ENCODE results near the gene CA6.
"Not testable (repeated sequence)": the region's sequence is repeated elsewhere in the genome, so short reads cannot be mapped to it uniquely, and the experiment has no call there.

The CA6 gene

DNA sequence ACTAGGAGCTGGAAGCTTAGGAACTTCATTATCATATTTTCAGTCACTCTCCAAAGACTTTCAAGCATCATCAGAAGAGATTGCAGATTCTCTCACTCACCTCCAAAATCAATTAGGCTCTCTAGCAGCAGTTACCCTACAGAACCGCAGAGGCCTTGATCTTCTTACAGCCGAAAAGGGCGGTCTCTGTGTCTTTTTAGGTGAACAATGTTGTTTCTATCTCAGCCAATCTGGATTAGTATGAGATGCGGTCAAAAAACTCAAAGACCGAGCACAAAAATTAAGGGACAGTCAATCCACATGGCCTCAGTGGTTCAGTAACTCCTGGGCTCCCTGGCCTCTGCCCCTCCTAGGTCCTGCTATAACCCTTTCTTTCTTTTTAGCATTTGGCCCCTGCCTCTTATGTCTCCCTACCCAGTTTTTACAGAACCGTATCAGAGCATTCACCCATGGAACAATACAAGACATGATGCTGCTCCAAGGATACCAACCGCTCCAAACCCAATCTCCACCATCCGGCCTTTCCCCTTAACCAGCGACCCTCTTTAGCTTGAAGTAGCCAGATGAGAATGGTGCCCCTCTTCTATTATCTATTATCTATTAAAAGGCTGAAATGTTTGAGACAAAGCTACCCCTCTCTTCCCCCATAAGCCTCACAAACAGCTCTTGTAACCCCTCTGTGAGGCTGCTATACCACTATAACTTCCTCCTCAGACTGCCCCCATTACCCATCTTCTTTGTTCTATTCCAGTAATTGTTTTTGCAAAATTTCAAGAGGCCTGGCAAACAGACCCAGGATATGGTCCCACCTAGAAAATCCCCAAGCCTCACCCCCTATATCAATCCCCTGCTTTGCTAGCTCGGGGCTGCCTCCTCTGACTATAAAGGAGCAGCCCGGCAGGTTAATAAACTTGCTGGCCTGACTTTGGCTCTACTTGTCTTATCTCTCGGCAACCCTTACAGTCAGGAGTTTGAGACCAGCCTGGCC lies 18.7 kb upstream of the CA6 start:
- DNase-seq (ENCODE audit: low spot score) = no peak

DNA sequence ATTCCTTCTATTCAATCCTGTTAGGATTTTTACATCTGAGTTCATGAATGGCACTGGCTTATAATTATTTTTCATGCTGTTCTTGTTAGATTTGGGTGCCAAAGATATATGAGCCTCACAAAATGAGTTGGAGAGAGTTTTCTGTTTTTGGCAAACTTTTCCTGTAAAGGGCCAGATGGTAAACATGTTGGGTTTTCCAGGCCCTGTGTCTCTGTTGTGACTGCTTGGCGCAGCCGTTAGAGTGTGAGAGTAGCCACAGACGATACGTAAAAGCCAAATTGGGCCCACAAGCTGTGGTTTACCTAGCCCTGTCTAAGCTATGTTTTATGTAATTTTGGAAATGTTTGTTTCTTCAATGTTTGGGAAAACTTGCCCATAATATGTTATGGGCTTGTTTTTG lies 15.6 kb upstream of the CA6 start:
- DNase-seq (ENCODE audit: low spot score) = no peak

DNA sequence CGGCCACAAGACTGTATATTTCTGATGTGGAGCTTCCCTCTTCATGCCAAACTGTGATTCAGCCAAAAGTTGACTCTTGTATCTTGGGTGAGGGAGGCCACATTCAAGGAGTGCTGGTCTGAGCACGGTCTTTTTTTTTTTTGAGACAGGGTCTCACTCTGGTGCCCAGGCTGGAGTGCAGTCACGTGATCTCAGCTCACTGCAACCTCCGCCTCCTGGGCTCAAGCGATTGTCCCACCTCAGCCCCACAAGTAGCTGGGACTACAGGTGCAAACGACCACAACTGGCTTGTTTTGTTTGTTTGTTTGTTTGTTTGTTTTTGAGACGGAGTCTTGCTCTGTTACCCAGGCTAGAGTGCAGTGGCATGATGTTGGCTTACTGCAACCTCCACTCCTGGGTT lies 8.6 kb upstream of the CA6 start:
- DNase-seq (ENCODE audit: low spot score) = not testable (repeated sequence)

DNA sequence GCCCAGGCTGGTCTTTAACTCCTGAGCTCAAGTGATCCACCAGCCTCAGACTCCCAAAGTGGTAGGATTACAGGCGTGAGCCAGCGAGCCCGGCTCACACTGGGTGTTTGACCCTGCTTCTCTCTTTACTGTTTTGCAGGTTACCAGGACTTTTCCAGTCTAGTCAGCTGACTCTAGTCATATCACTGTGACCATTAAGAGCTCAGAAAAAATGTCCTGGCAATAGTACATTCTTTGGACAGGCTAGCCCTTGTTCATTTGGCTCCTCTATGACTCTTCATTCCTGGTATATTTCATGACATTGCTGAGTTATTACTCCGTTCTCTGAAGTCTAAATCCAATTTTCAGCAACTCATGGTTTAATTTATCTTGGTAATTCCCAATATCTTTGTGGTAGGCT lies 8.0 kb upstream of the CA6 start:
- DNase-seq (ENCODE audit: low spot score) = no peak

DNA sequence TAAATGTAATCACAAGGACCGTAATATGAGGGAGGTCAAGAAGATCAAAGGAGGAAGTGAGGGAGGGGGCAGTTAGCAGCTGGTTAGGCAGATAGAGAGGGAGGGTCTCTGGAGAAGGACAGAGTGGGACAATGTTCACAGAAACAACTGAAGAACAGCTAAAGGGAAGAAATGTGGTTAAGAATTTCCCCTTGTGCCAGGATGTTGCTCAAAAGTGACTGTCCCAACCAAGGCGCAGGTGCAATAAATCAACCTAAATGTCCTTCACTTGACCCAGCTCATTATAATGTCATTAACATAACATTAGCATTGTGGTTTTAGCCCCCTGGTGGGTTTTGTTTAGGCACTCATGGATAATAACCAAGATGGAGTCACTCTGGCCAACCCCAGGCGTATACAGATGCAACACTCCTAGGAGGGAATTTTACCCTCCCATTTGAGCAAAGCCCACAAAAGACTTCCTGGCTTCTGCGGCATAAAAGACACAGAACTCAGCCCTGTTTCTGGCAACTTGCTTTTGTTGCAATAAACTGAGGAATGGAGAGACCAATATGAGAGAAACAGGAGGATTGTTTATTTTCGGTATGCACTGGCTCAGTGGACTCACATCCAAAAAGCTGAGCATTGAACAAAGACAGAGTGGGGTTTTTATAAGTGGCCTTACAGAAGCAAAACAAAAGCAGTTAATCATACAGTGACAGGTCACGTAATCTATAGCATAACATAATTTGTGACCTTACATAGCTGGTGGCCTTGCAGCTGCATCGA lies 7.3 kb upstream of the CA6 start:
- no peak for DNase-seq (ENCODE audit: low spot score)

DNA sequence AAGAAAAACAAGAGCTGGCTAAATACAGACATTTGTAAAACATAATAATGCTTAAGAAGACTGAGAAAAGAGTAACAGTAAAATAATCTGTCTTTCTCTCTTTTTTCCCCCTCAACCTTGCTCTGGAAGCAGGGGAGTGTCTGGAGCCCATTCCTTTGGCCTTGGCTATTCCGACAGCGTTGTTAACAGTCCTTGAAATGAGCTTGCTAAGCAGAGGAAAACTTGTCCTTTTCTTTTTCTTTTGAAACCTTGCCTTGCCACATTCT lies 6.7 kb upstream of the CA6 start:
- DNase-seq (ENCODE audit: low spot score) = no peak

DNA sequence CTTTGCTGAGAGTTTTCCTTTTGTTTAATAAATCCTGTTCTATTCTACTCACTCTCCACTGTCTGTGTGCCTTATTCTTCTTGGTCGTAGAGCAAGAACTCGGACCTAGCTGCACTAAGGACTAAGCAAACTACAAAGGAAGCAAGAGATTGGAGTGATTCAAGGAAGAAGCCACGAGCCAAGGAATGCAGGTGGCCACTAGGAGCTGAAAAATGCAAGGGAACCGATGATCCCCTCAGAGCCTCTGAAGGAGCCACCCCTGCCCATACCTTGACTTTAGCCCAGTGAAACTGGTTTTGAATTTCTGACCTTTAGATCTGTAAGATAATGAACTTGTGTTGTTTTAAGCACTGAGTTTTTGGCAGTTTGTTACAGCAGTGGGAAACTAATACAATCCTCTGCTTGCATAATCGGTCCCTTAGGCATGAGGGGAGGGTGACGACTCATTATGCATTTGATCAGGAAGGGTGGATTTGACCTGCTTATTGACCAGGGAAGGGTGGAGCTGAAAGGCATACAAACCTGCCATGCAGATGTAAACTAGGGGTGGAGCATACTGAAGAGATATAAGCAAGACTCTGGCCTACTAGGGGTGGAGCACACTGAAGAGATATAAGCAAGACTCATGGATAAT lies 6.2 kb upstream of the CA6 start:
- no peak for DNase-seq (ENCODE audit: low spot score)

DNA sequence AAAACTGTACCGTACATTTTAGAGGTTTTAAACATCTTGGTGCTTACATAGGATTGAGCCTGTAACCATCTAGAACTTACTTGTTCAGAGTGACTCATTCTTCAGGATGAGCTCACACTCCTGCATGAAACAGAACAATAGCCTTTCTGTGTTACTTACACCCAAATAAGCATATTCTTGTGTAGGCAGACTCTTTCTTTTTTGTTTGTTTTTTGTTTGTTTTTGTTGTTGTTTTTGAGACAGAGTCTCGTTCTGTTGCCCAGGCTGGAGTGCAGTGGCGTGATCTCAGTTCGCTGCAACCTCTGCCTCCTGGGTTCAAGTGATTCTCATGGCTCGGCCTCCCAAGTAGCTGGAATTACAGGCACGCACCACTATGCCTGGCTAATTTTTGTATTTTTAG lies 3.8 kb upstream of the CA6 start:
- DNase-seq (ENCODE audit: low spot score) = no peak

DNA sequence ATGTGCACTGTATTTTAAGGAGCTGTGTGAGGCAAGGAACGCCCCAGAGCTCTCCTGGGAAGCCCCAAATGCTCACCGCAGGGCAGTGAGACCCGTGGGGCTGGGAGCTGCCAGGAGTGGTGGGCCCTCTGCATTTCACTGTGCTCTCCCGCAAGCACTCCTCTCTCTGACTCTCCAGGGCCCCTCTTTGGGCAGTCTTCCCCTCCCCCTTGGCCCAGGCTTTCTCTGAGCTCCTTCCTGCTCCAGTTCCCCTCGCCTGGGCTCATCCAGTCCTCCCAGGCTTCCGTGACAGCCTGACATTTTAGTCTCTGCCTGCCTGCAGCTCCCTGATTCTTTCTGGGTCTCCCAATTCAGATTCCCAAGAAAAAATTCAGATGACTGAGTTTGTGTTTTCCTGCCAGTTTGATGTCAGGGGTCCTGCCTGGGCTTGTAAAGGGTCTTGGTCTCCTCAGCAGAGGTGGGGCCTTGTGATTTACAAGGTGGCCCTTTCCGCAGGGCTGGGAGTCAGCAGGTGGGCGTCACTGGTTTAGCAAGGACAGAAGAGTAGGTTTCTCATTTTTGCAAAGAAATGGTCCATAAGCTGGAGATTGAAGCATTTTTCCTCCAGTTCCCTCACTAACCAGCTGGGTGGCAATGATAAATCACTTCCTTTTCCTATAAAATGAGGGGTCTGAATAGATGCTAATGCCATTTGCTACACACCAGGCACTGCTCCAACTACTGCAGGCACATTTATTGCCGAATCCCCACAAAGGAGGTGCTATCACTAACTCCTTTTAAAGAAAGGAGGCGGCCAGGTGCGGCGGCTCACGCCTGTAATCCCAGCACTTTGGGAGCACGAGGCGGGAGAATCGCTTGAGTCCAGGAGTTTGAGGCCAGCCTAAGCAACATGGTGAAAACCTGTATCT lies 1.9 kb upstream of the CA6 start:
- DNase-seq (ENCODE audit: low spot score) = no peak

DNA sequence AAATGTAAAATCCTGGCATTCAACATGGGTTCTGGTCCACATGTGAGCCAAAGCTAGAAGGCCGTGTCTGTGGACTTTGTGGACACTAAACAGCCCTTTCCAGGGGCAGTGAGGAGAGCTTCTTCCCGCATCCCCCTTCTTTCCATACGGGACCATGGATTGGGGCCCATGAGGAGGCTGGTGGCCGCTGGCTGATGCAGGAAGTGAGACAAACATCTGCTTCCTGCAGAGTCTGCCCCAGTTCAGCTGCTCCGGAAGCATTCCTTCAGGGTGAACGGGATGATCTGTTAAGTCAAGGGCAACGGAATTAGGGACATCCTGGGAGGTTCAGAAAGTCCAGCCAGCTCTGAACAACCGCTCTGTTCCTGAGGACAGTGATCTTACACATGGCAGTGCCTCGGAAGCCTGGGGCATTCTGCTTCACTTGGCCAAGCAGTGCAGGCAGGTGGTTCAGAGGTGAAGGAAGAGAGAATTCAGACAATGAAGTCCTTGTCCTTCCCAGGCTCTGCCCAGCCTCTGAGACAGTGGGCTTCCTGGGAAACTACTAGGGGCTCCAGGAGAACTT lies 1.5 kb downstream of the CA6 start:
- DNase-seq (ENCODE audit: low spot score) = no peak

DNA sequence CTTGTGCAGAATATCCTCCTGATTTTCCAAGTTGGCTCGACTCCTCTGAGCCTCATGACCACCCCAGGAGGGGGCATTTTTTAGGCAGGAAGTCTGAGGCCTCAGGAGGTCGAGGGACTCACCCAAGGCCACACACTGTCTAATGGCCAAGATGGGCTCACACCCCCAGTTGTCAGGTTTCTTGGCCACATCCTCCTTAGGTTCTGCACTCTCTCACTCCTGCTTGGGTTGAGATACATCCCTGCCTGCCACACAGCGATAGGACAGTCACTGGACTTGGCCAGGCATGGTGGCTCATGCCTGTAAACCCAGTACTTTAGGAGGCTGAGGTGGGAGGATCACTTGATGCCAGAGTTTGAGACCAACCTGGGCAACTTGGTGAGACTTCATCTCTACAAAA lies 4.6 kb downstream of the CA6 start:
- DNase-seq (ENCODE audit: low spot score) = no peak

DNA sequence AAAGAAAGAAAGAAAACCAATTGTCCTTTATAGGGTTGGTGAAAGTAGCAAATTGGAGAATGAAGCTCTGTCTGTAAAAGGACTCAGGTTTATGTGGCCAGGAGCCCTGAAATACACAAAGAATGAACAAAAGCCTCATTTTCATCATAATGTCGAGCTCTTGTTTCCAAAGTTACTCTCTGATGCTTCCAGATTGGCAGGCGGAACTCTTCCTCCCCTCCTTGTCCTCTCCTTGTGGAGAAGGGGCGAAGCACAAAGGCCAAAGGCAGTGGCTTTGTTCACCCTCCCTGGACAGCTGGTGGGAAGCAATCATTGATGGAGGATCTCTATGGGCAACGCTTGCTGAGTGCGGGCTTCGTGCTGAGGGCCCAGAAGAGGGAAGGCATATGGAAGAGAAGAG lies 5.6 kb downstream of the CA6 start:
- no peak for DNase-seq (ENCODE audit: low spot score)

DNA sequence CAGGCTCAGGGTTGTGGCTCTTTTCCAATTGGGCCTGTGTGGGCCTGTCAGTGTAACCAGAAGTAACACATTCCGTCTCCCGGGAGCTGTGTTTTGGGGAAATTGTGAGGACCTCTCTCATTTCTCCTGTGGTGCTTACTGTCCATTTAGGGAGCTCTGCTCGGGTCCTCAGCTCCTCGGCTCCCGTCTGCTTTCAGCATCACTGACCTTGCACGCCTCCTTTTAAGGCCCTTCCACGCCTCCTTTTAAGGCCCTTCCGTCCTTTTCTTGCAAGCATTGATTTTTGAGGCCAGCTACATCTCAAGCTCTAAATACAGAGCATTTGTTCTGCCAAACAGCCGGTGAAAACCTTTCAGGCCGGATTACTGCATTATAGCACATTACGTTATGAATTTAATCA lies 9.7 kb downstream of the CA6 start:
- no peak for DNase-seq (ENCODE audit: low spot score)

DNA sequence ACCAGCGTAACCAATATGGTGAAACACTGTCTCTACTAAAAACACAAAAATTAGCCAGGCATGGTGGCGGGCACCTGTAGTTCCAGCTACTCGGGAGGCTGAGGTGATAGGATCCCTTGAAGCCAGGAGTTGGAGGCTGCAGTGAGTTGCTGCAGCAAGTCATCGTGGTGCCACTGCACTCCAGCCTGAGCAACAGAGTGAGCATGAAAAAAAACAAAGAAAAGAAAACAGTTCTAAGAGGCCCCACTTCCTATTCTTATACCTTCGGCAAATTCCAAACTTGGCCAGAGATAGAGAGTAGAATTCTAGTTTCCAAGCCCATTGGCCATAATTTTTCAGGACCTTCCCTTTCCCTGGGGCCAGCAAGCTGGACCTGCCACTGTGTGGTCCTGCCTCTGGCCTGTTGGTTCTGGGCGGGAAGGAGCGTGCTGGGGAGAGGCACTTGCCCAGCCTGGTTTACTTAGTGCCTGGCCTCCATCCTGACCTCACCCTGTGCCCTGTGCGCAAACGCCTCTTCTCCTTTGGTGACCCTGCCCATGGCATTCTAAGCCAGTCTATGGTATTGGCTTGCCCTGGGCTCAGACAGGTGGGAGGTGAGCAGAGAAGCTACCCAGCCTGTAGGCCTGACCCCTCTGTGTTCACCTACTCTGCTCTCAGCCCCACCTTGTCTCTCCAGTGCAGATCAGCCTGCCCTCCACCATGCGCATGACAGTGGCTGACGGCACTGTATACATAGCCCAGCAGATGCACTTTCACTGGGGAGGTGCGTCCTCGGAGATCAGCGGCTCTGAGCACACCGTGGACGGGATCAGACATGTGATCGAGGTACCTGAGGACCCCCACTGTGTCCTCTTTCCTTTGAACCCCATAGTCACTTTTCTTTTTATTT lies 11.0 kb downstream of the CA6 start:
- DNase-seq (ENCODE audit: low spot score) = no peak

DNA sequence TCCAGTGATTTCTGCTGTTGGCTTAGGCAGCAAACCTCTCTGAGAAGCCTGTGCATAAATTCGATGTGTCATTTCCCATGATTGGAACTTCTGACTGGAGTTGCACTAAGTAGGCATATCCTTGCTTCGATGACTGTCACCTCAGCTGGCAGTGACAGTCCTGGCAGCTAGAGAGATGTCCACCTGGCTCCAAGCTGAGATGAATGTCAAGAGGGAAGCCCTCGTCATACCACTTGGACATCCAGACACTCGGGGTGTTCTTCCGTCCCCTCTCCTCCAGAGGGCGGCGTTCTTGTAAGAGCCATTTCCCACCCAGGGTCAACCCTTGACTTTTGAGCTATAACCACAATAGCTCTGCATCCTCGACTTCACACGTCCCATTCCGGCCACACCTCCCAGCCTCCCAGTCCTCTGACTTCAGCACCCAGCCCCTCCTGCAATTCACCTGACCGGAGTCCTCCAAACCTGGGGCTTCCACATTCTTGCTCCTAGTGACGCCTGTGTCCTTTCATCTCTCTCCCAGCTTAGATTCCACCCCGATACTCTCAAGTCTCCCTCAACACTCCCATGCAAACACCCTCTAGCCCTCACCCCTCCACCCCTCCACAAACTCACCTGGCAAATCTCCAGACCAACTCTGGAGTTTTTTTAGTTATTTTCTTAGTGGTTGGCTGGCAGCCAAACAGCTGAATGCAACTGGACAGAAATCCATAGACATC lies 17.3 kb downstream of the CA6 start:
- peak; percentile 88 for DNase-seq (ENCODE audit: low spot score)

DNA sequence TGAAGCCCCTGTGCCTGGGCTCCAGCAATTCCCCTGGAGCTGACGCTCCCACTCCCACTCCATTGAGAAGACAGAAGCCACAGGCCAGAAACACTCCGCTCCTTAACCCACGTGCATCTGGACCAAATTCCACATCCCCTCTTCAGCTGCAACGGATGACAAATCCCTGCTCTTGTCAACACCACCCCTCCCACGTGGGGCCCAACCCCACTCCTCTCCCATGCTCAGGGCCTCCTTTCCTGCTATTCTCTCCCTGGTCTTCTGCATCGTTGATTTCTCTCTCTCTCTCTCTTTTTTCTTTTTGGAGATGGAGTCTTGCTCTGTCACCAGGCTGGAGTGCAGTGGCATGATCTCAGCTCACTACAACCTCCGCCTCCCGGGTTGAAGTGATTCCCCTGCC lies 18.3 kb downstream of the CA6 start:
- no peak for DNase-seq (ENCODE audit: low spot score)

DNA sequence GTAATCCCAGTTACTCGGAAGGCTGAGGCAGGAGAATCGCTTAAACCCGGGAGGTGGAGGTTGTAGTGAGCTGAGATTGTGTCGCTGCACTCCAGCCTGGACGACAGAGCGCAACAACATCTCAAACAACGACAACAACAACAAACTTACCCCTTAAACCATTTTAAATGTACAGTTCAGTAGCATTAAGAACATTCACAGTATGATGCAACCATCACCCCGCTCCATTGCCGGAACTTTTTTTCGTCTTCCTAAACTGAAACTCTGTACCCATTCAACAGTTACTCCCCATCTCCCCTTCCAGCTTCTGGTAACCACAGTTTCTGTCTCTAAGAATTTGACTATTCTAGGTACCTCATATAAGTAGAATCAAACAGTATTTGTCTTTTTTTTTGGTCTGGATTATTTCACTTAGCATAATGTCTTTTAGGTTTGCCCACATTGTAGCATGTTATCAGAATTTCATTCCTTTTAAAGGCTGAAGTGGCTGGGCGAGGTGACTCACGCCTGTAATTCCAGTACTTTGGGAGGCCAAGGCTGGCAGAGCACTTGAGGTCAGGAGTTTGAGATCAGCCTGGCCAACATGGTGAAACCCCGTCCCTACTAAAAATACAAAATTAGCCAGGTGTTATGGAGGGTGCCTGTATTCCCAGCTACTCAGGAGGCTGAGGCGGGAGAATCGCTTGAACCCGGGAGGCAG lies 19.6 kb downstream of the CA6 start:
- no peak for DNase-seq (ENCODE audit: low spot score)

DNA sequence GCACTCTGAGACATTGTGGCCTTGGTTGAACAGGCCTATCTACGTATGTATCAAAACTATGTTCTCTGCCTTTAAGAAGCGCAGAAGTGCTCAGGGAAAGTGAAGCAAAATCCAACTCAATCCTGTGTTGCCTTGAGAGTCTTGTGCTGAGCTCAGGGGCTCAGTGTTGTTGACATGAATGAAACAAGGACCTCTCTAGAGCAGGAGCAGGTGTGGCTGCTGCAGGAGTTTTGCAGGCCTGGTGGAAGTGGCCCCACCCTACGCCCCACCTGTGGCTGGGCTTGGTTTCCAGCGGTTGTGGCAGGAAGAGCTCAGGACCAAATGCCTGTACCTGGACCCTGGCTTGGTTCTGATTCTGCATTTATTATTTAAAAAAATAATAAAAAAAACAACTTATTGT lies 20.9 kb downstream of the CA6 start:
- no peak for DNase-seq (ENCODE audit: low spot score)

DNA sequence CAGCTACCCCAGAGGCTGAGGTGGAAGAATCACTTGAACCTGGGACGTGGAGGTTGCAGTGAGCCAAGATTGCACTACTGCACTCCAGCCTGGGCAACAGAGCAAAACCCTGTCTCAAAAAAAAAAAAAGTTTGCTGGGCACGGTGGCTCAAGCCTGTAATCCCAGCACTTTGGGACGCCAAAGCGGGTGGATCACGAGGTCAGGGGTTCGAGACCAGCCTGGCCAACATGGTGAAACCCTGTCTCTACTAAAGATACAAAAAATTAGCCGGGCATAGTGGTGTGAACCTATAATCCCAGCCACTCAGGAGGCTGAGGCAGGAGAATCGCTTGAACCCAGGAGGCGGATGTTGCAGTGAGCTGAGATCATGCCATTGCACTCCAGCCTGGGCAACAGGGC lies 23.2 kb downstream of the CA6 start:
- not testable (repeated sequence) for DNase-seq (ENCODE audit: low spot score)

All from NAMALWA (cell line).